Neural crest cell (in vitro differentiated cells): Measurements from ENCODE around the gene EEF1AKMT3. TPM values are rescaled to one million over a fixed set of nuclear protein-coding genes. Genes with fewer than 3 reads are reported as not detected.
"Not testable (repeated sequence)": the region's sequence is repeated elsewhere in the genome, so short reads cannot be mapped to it uniquely, and the experiment has no call there.

Source experiments
- DNase-seq: peaks from one replicate; pipeline ENCODE4 v3.0.0; 2021; ENCODE audit warnings: low read depth, mixed read lengths, low spot score
- H3K27ac Mint-ChIP-seq: one replicate; pipeline ENCODE4 v1.8.0; 2021; ENCODE audit warnings: mild to moderate bottlenecking, mixed read lengths; ENCODE audit not compliant: unreplicated experiment
- H3K27me3 Mint-ChIP-seq: 2 replicates; pipeline ENCODE4 v1.8.0; 2021; ENCODE audit warnings: low read depth, mild to moderate bottlenecking, mixed read lengths
- H3K36me3 Mint-ChIP-seq: 2 replicates; pipeline ENCODE4 v1.8.0; 2021; ENCODE audit warnings: low read depth, mild to moderate bottlenecking, mixed read lengths
- H3K4me1 Mint-ChIP-seq: 2 replicates; pipeline ENCODE4 v1.8.0; 2021; ENCODE audit warnings: mixed read lengths
- H3K4me3 Mint-ChIP-seq: one replicate; pipeline ENCODE4 v1.8.0; 2021; ENCODE audit warnings: mild to moderate bottlenecking, mixed read lengths
- H3K9me3 Mint-ChIP-seq: 2 replicates; pipeline ENCODE4 v1.8.0; 2021; ENCODE audit warnings: mixed read lengths
- CTCF ChIP-seq: fragments of 200-600 bp; sonication (generic); conservative IDR thresholded peaks from 2 replicates; pipeline ENCODE4 v1.5.0; 2021; ENCODE audit warnings: antibody characterized with exemption, mild to moderate bottlenecking
- total RNA-seq: library from RNA; stranded (reverse); gene quantifications from 2 replicates; pipeline ENCODE4 v1.2.1, GENCODE V29; 2021

EEF1AKMT3 gene
- total RNA-seq, 1 donor from 2014 or later = 5.6 TPM

GRCh38 chr12:57816001-57816854, 43.8 kb downstream of the EEF1AKMT3 start:
- no peak overlapping the region for H3K27ac Mint-ChIP-seq
- H3K4me3 Mint-ChIP-seq = no peak overlapping the region
- no peaks in the 10 kb centered on the region for H3K9me3 Mint-ChIP-seq
- no peaks in the 10 kb centered on the region for H3K4me1 Mint-ChIP-seq
- H3K27me3 Mint-ChIP-seq = no peaks in the 10 kb centered on the region
- no peak for DNase-seq
- no peak for TF ChIP-seq CTCF
- H3K36me3 Mint-ChIP-seq = no peaks in the 10 kb centered on the region

- Mint-ChIP-seq H3K36me3 (no peaks in the 10 kb centered on the region), H3K27me3 (no peaks in the 10 kb centered on the region), H3K9me3 (no peaks in the 10 kb centered on the region), H3K4me1 (no peaks in the 10 kb centered on the region), H3K4me3 (no peak overlapping the region), H3K27ac (no peak overlapping the region)
- no peak for TF ChIP-seq CTCF
- no peak for DNase-seq
Measured at GRCh38 chr12:57816855-57817151, 44.4 kb downstream of the EEF1AKMT3 start.

GRCh38 chr12:57817261-57817989, 45.0 kb downstream of the EEF1AKMT3 start:
- no peak overlapping the region for H3K27ac Mint-ChIP-seq
- no peaks in the 10 kb centered on the region for H3K27me3 Mint-ChIP-seq
- no peaks in the 10 kb centered on the region for H3K4me1 Mint-ChIP-seq
- no peaks in the 10 kb centered on the region for H3K36me3 Mint-ChIP-seq
- no peak for TF ChIP-seq CTCF
- no peaks in the 10 kb centered on the region for H3K9me3 Mint-ChIP-seq
- DNase-seq = no peak
- no peak overlapping the region for H3K4me3 Mint-ChIP-seq

GRCh38 chr12:57817990-57818331, 45.5 kb downstream of the EEF1AKMT3 start:
- H3K9me3 Mint-ChIP-seq, DNase-seq, H3K27ac Mint-ChIP-seq, H3K4me1 Mint-ChIP-seq, H3K36me3 Mint-ChIP-seq, H3K27me3 Mint-ChIP-seq, H3K4me3 Mint-ChIP-seq: not testable (repeated sequence)

GRCh38 chr12:57820119-57820518, 47.7 kb downstream of the EEF1AKMT3 start:
- not testable (repeated sequence) for H3K4me1 Mint-ChIP-seq, DNase-seq, H3K27me3 Mint-ChIP-seq, H3K4me3 Mint-ChIP-seq, H3K36me3 Mint-ChIP-seq, H3K27ac Mint-ChIP-seq, H3K9me3 Mint-ChIP-seq

GRCh38 chr12:57821015-57821414, 48.6 kb downstream of the EEF1AKMT3 start:
- H3K27ac Mint-ChIP-seq, H3K9me3 Mint-ChIP-seq, DNase-seq, H3K4me3 Mint-ChIP-seq, H3K4me1 Mint-ChIP-seq, H3K27me3 Mint-ChIP-seq, H3K36me3 Mint-ChIP-seq: not testable (repeated sequence)
